ENCODE results near the gene HGD.
"Not testable (repeated sequence)": the region's sequence is repeated elsewhere in the genome, so short reads cannot be mapped to it uniquely, and the experiment has no call there.

Gene HGD, protein sequence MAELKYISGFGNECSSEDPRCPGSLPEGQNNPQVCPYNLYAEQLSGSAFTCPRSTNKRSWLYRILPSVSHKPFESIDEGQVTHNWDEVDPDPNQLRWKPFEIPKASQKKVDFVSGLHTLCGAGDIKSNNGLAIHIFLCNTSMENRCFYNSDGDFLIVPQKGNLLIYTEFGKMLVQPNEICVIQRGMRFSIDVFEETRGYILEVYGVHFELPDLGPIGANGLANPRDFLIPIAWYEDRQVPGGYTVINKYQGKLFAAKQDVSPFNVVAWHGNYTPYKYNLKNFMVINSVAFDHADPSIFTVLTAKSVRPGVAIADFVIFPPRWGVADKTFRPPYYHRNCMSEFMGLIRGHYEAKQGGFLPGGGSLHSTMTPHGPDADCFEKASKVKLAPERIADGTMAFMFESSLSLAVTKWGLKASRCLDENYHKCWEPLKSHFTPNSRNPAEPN

DNA sequence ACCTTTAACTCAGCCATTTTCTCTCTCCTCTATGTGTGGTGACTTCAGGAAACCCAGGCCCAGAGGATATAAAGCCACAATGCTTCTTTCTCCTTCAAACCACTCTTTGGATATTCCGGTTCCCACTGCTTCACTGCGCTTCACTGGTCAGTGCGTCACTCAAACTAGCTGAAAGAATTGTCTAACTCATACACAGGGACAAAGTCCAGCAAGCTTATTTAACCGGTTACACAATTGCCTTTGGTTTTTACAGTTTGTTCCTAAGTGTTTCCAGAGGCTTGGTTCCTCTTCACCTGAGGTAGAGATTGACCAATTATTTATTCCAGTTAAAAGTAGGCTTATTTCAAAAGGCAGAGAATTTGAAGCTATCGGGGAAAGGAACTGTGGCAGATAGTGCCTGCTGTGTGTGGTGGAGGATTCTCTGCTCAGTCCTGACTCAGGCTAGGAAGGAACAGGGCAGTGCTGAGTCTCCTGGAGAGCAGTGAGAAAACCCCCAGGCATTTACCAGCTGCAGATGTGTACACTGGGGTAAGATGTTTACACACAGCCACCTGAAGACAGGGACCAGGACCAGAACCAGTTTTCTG is at the start of gene HGD:
HGD (minus strand) TSS at position 145 of the 587 bp plus-strand sequence; CDS start at position 17, 128 bp downstream.
- DNase-seq: no peak

DNA sequence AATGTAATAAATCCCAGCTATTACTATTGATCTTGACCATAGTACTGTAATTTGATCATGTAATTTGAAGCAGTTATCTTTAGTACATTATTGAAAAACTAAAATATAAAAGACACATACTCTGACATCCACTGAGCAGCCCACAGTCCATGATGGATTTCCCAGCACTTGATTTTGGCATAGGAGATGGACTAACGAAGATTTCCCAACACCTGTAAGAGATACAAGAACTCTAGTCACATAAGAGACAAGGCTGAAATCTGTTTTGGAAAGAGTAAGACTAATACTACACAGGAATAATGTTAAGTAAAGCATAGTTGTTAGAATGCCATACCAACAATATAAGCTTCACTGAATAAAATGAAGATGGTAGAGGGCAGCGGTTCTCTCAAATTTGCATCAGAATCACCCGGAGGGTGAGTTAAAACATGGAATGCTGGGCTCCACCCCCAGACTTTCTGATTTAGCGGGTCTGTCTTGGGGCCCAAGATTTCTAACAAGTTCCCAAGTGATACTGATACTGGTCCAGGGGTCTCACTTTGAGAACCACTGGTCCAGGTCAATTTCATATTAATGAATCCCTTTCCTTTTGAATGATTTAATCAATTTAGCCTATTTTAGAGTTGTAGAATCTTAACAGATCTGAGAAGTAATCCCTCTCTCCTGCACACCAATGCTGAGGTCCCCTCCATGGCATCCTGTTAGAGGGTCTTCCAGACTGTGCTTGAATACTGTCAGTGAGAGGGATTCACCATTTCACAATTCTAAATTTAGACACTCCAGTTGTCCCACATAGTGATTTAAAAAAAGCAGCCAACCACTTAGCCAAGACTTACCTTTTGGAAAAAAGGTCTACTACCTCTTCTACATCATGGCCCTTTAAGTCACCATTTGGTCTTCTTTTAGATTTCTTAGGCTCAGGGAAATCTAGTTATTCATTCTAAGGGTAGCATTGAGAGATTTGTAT is 48.8 kb upstream of the HGD start:
- no peak for DNase-seq

DNA sequence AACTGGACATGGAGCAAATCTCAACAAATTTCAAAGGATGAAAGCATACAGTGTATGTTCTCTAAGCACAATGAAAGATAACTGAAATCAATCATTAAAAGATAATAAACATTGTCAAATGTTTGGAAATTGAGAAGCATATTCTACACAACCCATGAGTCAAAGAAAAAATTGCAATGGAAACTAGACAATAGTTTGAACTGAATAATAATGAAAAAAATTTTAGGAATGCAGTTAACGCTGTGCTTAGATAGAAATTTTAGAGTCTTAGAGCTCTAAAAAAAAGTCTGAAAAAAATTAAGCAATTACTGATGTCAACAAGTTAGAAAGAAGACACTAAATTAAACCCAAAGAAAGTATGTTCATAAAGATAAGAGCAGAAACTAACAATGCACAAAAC is 44.8 kb upstream of the HGD start:
- DNase-seq: no peak

DNA sequence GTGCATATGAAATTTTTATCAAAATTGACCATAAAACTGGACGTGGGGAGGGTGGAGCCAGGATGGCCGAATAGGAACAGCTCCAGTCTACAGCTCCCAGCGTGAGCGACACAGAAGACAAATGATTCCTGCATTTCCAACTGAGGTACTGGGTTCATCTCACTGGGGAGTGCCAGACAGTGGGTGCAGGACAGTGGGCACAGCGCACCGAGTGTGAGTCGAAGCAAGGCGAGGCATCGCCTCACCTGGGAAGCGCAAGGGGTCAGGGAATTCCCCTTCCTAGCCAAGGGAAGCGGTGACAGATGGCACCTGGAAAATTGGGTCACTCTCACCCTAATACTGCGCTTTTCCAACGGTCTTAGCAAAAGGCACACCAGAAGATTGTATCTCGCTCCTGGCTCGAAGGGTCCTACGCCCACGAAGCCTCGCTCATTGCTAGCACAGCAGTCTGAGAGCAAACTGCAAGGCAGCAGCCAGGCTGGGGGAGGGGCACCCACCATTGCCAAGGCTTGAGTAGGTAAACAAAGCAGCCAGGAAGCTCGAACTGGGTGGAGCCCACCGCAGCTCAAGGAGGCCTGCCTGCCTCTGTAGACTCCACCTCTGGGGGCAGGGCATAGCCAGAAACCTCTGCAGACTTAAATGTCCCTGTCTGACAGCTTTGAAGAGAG is 37.3 kb upstream of the HGD start:
- DNase-seq: not testable (repeated sequence)

DNA sequence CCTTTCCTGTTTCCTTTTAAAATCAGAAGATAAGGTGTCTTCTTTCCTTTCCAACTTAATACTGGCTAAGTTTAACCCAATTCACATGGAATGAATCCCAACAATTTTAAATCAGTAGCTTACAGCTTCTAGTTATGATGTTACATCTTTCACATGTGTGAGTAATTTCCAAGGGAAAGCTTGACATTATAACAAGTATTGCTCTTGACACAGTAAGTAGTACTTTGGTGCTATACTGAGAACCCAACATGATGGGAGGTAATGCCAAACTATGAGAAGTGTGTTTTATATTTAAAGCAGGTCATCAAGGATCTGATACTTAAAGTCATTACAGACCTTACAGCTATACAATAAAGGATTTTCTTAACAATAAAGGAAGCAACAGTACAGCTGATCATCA is 31.2 kb upstream of the HGD start:
- DNase-seq: no peak

DNA sequence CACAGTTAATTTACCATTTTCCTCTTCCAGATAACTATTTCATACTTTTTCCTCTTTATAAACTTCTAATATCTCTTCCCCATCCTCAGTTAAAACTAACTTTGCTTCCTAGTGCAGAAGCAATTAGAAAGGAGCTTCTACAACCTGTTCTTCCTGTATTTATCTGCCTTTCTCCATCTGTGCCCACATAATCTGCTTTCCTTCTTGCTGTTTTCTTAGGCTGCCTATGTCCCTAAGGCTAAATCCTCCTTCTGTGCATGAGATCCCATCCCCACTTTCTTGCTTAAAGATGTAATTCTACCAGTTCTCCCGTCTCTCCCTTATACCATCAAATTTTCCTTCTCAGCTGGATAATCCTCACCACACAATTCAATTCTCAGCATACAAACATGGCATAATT is 28.3 kb upstream of the HGD start:
- DNase-seq: no peak

DNA sequence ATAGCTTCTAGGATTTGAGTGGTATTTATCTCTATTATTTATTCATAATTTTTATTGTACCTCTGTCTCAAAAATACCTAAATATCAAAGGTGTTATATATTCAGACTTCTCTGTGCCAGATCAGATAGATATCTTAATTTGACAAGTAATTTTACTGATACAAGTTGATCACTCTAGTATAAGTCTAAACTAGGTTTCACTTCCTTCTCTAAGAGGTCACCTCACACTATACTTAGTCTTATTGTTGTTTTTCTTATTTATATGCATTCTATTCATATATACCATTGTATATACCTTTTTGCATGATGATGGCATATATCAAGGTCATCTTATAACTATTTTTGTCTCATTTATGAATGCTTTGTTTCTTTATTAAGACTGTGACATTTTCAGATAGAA is 26.4 kb upstream of the HGD start:
- no peak for DNase-seq

DNA sequence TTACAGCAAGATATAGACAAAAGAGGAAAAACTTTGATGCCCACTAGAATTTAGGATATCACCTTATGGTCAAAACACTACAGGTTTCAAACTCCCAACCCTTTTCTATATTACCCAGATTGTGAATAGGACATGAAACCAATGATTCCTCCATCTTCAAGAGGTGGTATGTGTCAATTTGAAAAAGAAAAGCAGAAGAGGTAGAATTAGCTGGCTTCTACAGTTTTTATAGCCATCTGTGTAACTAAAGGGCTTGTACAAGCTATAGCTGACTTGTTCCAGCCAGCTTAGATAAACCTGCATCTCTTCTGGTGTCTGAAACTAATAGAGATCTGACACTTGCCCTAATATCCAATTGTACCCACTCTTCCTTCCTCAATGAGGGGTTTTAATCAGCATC is 24.9 kb upstream of the HGD start:
- DNase-seq: no peak

DNA sequence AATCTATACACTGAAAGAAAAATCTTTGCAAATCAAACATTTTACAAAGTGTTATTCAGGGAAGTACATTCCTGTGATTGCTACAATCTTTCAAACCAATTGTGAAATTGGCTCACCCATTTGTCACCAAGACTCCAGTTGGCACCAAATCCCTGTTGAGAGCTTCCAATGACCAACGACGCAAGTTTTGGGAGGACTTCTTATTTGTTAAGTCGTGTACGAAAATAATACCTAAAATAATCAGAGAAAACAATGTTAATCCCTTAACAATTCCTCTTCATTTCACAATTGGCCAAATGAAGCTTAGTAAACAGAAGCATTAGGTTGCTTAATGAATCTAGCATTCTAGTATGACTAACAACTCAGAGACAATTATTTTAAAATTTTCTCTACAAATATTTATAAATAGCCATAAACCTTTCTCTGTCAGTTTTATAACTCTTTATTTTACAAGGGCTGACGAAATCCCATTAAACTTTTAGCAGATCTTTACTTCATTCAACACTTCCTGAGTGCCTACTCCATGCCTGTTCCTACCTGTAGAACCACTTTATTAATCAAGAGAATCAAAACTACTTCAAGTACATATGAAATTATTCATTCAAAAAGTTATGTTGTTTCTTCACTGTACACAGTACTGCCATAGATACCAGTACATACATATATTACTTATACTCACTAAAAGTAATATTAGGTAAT is 24.0 kb upstream of the HGD start:
- DNase-seq: no peak

DNA sequence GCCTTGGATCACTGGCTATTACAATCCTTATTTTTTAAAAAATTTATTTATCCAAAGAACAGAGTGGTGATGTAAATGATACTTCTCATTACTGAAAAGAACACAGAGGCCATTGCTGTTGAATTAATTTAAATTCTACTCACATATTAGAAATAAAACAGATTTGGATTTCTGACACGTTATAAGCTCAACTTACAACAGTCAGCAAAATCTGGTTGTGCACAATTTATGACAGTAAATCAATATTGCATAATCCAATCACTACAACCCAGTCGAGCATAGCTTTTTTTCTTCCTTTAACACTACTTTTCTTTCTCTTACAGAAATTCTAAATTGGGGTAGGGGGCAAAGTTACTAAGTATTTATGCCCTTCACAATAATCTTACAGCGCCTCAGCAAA is 17.3 kb upstream of the HGD start:
- DNase-seq: no peak

DNA sequence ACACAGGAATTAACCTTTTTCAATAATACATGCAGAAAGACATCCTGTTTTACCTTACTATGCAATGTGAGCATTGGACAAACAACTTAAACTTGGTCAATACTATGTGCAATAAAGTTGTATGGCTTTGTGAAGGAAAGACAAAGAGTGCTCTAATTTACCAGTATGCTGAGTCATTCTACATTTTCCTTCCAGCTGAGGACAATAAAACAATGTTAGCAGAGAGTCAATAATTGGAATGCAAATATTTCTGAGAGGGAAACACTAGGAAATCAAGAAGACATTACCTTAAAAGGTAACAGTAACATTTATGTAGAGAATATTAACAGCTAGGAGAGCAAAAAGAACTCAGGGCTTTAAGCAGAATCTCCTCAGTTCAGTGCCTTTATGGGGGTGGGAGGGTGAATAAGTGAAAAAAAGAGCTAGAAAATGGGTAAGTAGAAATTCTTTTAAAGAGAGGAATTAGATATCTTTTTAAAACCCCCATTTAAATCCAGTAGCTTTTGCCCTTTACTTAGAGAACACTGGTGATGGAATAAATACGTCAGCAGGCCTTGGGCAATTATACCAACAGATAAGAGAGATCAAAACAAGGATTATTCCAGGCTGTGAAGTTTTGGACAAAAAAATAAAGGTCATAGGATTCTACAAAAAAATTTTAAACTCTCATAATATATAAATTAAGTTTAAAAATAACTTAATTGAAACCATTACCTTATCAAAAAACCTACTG is 11.6 kb upstream of the HGD start:
- DNase-seq: no peak

DNA sequence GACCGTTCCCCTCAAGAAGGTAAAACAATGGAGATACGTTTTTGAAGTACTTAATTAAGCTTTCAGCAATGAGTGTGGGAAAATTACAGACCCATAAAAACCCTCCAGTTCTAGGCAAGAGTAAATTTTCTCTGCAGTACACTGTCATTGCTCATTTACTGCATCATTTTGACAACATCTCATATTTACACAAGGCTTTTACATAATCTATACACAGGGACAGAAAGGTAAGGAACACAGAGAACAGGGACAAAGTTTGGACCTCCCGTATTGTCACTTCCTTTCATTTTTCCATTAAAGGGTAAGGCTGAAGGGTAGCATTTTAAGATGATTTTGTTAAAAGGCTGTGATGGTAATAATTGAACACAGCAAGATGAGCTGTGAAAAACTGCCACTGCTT is 7.4 kb upstream of the HGD start:
- DNase-seq: no peak

DNA sequence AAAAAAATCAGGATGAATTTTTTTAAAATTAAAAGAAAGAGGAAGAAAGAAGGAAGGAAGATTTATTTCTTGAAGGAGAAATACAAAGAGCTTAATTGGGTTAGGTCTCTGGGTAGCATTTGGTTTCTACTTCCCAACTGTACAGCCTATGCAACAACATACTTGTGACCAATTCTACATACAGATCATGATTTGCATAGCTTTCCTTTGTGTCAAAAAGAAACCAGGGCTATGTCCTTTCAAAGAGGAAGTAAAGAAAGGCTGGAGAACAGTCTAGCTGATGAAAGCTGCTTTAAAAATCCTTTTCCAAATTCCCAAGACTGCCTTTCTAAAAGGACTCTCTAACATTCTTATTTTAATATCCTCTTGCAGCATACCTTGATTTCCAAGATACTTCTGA is 6.1 kb upstream of the HGD start:
- no peak for DNase-seq

DNA sequence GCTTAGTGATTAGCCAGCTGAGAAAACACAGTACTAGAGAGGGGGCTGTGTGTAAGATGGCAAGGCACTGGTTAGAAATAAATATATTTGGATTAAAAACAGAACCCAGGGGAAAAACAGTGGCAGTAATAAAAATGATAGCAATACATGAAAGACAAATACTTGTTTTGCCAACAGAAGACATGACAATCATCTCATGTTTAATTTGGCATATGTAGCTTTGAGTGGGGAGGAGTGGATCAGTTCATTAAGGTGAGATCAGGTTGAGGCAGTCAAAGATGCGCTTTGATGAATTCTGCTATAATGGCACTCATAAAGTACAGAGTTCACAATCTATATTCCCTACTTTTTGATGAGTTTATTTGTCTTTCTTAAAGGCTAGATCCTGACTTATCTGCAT is 3.4 kb upstream of the HGD start:
- DNase-seq: no peak

DNA sequence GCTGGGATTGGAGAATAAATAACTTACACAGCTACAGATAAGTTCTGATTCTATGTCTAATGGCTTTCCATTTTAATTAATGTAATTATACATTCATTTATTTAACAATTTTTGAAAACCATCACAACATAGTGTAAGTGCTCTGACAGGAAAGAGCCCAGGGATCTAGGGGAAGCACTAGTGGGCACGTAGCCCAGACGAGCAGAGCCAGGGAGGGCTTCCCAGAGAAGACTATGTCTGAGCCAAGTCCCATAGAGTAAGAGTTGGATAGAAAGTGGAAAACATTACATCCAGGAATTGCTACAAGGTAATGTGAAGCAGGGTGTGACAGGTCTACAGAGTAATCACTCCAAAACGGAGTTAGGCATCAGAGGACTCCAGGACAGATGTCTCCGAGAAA is 2.9 kb upstream of the HGD start:
- no peak for DNase-seq

DNA sequence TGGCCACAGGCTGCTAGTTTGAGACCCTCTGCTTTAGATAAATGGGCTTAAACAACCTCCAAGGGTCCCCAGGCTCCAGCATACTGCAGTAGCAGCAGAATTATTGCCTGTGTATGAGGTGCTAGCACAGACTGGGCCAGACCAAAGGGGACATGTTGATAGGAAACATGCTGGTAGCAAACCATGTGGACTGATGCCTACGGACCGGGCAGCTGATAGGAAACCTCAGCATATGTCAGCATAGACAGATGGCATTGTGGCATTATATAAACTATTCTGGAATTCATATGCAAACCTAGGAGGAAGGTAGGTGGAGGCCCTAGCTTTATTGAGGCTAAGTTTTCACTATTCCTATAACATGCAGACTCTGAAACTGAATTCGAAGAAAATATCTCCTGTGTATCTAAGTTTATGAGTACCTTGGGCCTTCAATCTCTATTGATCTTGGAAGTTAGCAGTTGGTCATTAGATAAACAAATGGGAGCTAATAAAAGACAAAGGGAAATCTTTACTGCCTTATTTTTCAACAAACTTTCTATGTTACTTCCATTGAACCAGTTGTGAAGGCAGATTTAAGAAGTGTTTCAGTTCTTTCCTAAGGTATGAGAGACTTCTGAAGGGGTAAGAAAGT is 1.7 kb upstream of the HGD start:
- no peak for DNase-seq

DNA sequence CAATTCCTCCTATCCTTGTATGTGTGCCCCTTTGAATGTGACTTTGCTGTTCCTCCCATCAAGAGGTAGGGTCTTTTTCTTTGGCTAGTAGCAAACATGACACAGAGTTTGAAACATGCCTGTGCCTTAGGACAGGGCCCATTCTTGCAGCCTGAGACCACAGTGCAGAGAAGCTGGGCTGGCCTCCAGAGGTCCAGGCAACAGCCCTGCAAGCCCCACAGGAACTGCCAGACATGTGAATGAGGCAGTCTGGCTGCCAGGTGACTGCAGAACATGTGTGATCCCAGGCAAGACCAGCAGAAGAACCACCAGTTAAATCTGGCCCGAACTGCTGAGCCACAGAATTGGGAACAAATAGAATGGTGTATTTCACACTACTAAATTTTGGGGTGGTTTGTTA is 1.2 kb upstream of the HGD start:
- no peak for DNase-seq

DNA sequence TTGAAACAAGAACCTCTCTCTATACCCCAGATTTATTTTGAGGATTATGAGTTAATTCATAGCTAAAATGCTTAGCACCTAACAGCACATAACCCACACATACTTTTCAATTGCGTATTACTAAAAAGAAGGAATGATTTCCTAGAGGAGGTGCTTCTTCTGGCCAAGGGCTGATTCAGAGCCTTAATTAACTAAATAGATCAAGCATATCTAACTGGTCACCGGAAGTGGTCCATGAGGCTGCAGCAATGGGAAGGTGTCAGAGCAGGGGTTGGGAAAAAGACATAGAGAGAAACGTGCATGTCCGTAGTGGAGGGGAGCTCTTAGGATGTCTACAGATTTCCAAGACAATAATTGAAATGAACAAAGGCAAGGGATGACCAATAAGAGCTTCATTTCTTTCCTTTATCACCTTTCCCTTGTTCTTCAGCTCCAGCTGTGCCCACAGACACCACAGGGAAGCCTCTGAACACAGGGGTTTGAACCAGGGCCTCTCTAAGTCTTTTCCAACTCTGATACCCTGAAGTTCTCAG is 467 bp downstream of the HGD start:
- DNase-seq: no peak

DNA sequence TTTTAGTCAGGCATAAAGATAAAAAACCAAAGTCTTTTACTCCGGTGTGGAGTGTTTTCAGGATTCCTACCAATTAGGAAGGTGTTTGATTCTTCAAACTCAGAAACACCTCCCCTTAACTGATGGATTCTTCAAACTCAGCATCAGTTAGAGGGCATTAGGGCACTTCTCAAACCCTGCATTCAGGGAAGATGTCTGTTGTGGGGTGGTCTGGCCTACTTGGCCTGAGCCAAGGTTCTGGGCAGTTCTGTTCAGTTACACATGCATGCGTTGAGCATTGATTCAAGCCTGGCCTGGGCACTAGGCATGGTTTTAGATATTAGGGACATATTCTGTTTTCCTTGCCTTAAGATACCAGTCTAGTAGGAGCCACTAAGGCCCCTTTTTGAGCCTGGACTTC is 1.0 kb downstream of the HGD start:
- DNase-seq: no peak

DNA sequence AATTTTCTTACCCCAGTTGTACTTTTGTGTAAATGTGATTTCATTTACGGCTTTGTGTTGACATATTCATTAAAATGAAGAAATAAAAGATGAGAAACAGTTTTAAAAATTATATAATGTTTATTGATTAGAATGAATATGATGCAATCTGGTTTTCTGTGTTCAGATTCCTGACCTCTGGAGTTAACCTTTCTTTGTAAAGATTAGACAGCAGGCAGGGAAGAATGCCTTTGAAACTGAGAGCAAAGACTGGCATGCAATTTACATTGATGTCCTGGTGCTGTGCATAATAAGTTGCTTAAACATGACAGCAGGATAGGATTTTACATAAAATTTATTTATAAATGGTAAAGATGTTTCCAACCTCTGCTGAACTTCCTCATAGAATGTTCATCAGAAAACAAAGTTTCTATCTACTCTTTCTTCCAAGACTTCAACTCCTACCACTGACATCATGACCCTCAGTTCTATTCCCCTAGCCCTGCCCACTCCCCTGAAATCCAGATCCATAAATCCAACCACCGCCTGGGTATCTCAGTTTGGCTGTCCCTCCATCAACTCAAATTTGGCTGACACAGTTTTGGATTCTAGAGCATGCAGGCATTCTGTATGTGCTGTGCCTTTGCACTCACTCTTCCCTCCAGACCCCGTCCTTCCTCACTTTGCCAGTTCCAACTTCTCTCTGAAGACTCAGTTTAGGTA is 1.7 kb downstream of the HGD start:
- DNase-seq: no peak

Data from NCI-H2107 (cell line).